Right atrium auricular region (tissue), 2 donors: Measurements from ENCODE around the gene SLC39A9. TPM values are rescaled to one million over a fixed set of nuclear protein-coding genes. Genes with fewer than 3 reads are reported as not detected.
A peak's percentile ranks its signal among the peaks of the same experiment; 100 is the strongest.

ENCODE experiments used
- DNase-seq: peaks from one replicate; pipeline ENCODE4 v3.0.0-alpha.2; 2019; ENCODE audit warnings: low spot score
- H3K27ac ChIP-seq, 2 donors: fragments of 200-600 bp; sonication (generic); 1 replicate in 1 of 2; 2 replicates in 1 of 2; pipeline ENCODE4 v1.5.1; 2016 to 2019
- H3K27me3 ChIP-seq, 2 donors: fragments of 200-600 bp; sonication (generic); one replicate each; pipeline versions ENCODE4 v1.5.1 to v1.6.0; 2017 to 2019
- H3K36me3 ChIP-seq: fragments of 200-600 bp; sonication (generic); one replicate; pipeline ENCODE4 v1.5.1; 2016
- H3K4me1 ChIP-seq, 2 donors: fragments of 200-600 bp; sonication (generic); one replicate each; pipeline versions ENCODE4 v1.5.1 to v1.6.0; 2017 to 2019
- H3K4me3 ChIP-seq, 2 donors: fragments of 200-600 bp; sonication (generic); 1 replicate in 1 of 2; 2 replicates in 1 of 2; pipeline ENCODE4 v1.5.1; 2017 to 2019; ENCODE audit warnings: mild to moderate bottlenecking in 1 of 2, moderate library complexity in 1 of 2
- H3K9me3 ChIP-seq, 2 donors: fragments of 200-600 bp; sonication (generic); one replicate each; pipeline ENCODE4 v1.5.1; 2019
- CTCF ChIP-seq, 2 donors: fragments of 200-600 bp; sonication (generic); IDR thresholded peaks; one replicate each; pipeline ENCODE4 v1.5.1; 2019; ENCODE audit warnings: antibody characterized with exemption in 2 of 2
- total RNA-seq, 2 donors: library from RNA; depleted of rRNA; stranded (reverse); fragments of >200 nt; gene quantifications; one replicate each; pipeline ENCODE4 v1.1.0, GENCODE V29; 2016

The SLC39A9 gene
- total RNA-seq, 2 donors from 2014 or later = 29.3 to 37.5 TPM

- DNase-seq = no peak
- H3K4me3 ChIP-seq = no peak overlapping the region
- no peaks in the 10 kb centered on the region for H3K27me3 ChIP-seq
- H3K36me3 ChIP-seq = no peaks in the 10 kb centered on the region
- H3K4me1 ChIP-seq = peaks cover 0 to 16% of the 10 kb centered on the region in 2 donors
- no peaks in the 10 kb centered on the region for H3K9me3 ChIP-seq
- no peak for TF ChIP-seq CTCF (IDR thresholded peaks at IDR 0.05)
- no peak overlapping the region for H3K27ac ChIP-seq
Observed at GRCh38 chr14:69353168-69353567, 45.3 kb upstream of the SLC39A9 start.

GRCh38 chr14:69354383-69355153, 43.9 kb upstream of the SLC39A9 start:
- Histone ChIP-seq H3K36me3 (no peaks in the 10 kb centered on the region), H3K27ac (peak overlapping the region in 1 of 2 donors; percentile 69), H3K4me1 (peaks cover 0 to 16% of the 10 kb centered on the region in 2 donors), H3K4me3 (no peak overlapping the region), H3K27me3 (no peaks in the 10 kb centered on the region), H3K9me3 (no peaks in the 10 kb centered on the region)
- no peak for TF ChIP-seq CTCF (IDR thresholded peaks at IDR 0.05)
- DNase-seq = no peak

- H3K4me1 ChIP-seq = peaks cover 0 to 16% of the 10 kb centered on the region in 2 donors
- H3K9me3 ChIP-seq = no peaks in the 10 kb centered on the region
- H3K4me3 ChIP-seq = no peak overlapping the region
- peak overlapping the region; percentile 55 to 69 for H3K27ac ChIP-seq
- DNase-seq = no peak
- no peaks in the 10 kb centered on the region for H3K36me3 ChIP-seq
- TF ChIP-seq CTCF (IDR thresholded peaks at IDR 0.05) = no peak
- no peaks in the 10 kb centered on the region for H3K27me3 ChIP-seq
Observed at GRCh38 chr14:69355154-69355597, 43.3 kb upstream of the SLC39A9 start.

GRCh38 chr14:69355607-69356281, 42.7 kb upstream of the SLC39A9 start:
- no peak for TF ChIP-seq CTCF (IDR thresholded peaks at IDR 0.05)
- Histone ChIP-seq H3K9me3 (no peaks in the 10 kb centered on the region), H3K4me3 (no peak overlapping the region), H3K36me3 (no peaks in the 10 kb centered on the region), H3K4me1 (peaks cover 0 to 16% of the 10 kb centered on the region in 2 donors), H3K27me3 (no peaks in the 10 kb centered on the region), H3K27ac (peak overlapping the region; percentile 55 to 69)
- DNase-seq = peak; percentile 79

- Histone ChIP-seq H3K27me3 (no peaks in the 10 kb centered on the region), H3K9me3 (no peaks in the 10 kb centered on the region), H3K36me3 (no peaks in the 10 kb centered on the region), H3K4me1 (peaks cover 0 to 16% of the 10 kb centered on the region in 2 donors), H3K4me3 (no peak overlapping the region), H3K27ac (no peak overlapping the region)
- no peak for TF ChIP-seq CTCF (IDR thresholded peaks at IDR 0.05)
- DNase-seq = no peak
Observed at GRCh38 chr14:69356903-69357543, 41.5 kb upstream of the SLC39A9 start.
